OCI-LY3 (cell line): ENCODE data around the gene SCYL2.

ENCODE experiments used
- EZH2phosphoT487 ChIP-seq: fragments of 200-600 bp; shearing (Covaris generic); IDR thresholded peaks from 2 replicates; pipeline ENCODE4 v1.6.1; 2018; ENCODE audit warnings: antibody characterized with exemption, mixed run types, low read depth
- TF ChIP-seq, protein P1 (sequence below): fragments of 200-600, 300-600 bp; sonication (generic); IDR thresholded peaks from 2 replicates; pipeline ENCODE4 v1.5.1; 2014; ENCODE audit warnings: antibody characterized with exemption, low read length, low read depth

- TF ChIP-seq, protein P1, sequence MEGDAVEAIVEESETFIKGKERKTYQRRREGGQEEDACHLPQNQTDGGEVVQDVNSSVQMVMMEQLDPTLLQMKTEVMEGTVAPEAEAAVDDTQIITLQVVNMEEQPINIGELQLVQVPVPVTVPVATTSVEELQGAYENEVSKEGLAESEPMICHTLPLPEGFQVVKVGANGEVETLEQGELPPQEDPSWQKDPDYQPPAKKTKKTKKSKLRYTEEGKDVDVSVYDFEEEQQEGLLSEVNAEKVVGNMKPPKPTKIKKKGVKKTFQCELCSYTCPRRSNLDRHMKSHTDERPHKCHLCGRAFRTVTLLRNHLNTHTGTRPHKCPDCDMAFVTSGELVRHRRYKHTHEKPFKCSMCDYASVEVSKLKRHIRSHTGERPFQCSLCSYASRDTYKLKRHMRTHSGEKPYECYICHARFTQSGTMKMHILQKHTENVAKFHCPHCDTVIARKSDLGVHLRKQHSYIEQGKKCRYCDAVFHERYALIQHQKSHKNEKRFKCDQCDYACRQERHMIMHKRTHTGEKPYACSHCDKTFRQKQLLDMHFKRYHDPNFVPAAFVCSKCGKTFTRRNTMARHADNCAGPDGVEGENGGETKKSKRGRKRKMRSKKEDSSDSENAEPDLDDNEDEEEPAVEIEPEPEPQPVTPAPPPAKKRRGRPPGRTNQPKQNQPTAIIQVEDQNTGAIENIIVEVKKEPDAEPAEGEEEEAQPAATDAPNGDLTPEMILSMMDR, result no peak
- TF ChIP-seq EZH2phosphoT487, result no peak
Observed at GRCh38 chr12:100346660-100347059, 79.7 kb downstream of the SCYL2 start.
